Right renal pelvis (tissue), 4 donors: Measurements from ENCODE around the gene CLDN7. TPM values are rescaled to one million over a fixed set of nuclear protein-coding genes. Genes with fewer than 3 reads are reported as not detected.

Source experiments
- polyA plus RNA-seq, 4 donors: library from polyadenylated mRNA; unstranded; fragments of 120-200 nt; gene quantifications; one replicate each; pipeline ENCODE4 v1.2.1, GENCODE V29; 2013; ENCODE audit not compliant: insufficient read length in 4 of 4

CLDN7 gene
- polyA plus RNA-seq, 4 donors, result 45.0 to 66.0 (median 51.8) TPM

Other genes with a start within 250 kb of the CLDN7 start
- 100 to 1,000 TPM; 174 to 227 (median 189) TPM for gene RNASEK, start 249.9 kb downstream of the CLDN7 start, polyA plus RNA-seq
- gene BCL6B, start 239.4 kb downstream of the CLDN7 start, polyA plus RNA-seq, result 10 to 100 TPM; 25.7 to 30.7 (median 28.3) TPM
- 1 to 10 TPM; 2.7 to 4.8 (median 3.9) TPM for gene SLC16A13, start 226.5 kb downstream of the CLDN7 start, polyA plus RNA-seq
- gene SLC16A11, start 218.4 kb downstream of the CLDN7 start, polyA plus RNA-seq, result under 1 TPM; 0.41 to 0.67 (median 0.59) TPM
- 1 to 10 TPM; 1.3 to 1.9 (median 1.4) TPM for gene CLEC10A, start 182.2 kb downstream of the CLDN7 start, polyA plus RNA-seq
- gene ASGR2, start 147.7 kb downstream of the CLDN7 start, polyA plus RNA-seq, result 1 to 10 TPM in 3 of 4 donors, under 1 TPM in 1; 0.91 to 2.5 (median 1.7) TPM
- 1 to 10 TPM; 4.6 to 8.1 (median 5.2) TPM for gene ASGR1, start 83.1 kb downstream of the CLDN7 start, polyA plus RNA-seq
- 10 to 100 TPM; 30.3 to 40.3 (median 32.9) TPM for gene DLG4, start 42.6 kb downstream of the CLDN7 start, polyA plus RNA-seq
- gene ACADVL, start 42.5 kb downstream of the CLDN7 start, polyA plus RNA-seq, result 100 to 1,000 TPM; 421 to 519 (median 462) TPM
- 10 to 100 TPM; 49.9 to 65.1 (median 50.9) TPM for gene DVL2, start 28.0 kb downstream of the CLDN7 start, polyA plus RNA-seq
- gene PHF23, start 23.0 kb downstream of the CLDN7 start, polyA plus RNA-seq, result 10 to 100 TPM; 57.4 to 66.4 (median 60.9) TPM
- gene GABARAP, start 20.0 kb downstream of the CLDN7 start, polyA plus RNA-seq, result 100 to 1,000 TPM; 389 to 496 (median 451) TPM
- 100 to 1,000 TPM; 147 to 167 (median 159) TPM for gene CTDNEP1, start 10.7 kb downstream of the CLDN7 start, polyA plus RNA-seq
- gene ELP5, start 10.3 kb downstream of the CLDN7 start, polyA plus RNA-seq, result 10 to 100 TPM; 40.3 to 55.8 (median 50.5) TPM
- 1 to 10 TPM; 1.8 to 2.9 (median 2.5) TPM for gene SLC2A4, start 19.2 kb upstream of the CLDN7 start, polyA plus RNA-seq
- gene YBX2, start 32.2 kb upstream of the CLDN7 start, polyA plus RNA-seq, result 1 to 10 TPM; 2.9 to 4.2 (median 3.4) TPM
- gene EIF5A, start 45.1 kb upstream of the CLDN7 start, polyA plus RNA-seq, result 100 to 1,000 TPM; 297 to 355 (median 333) TPM
- gene GPS2, start 52.9 kb upstream of the CLDN7 start, polyA plus RNA-seq, result 100 to 1,000 TPM in 2 of 4 donors, 10 to 100 TPM in 2; 86.3 to 106 (median 99.6) TPM
- 10 to 100 TPM; 28.3 to 33.3 (median 30.7) TPM for gene NEURL4, start 66.9 kb upstream of the CLDN7 start, polyA plus RNA-seq
- 1 to 10 TPM; 5.7 to 9.1 (median 6.0) TPM for gene ACAP1, start 74.1 kb upstream of the CLDN7 start, polyA plus RNA-seq
- 10 to 100 TPM; 12.4 to 13.6 (median 12.9) TPM for gene KCTD11, start 89.7 kb upstream of the CLDN7 start, polyA plus RNA-seq
- not detected for gene TMEM95, start 92.7 kb upstream of the CLDN7 start, polyA plus RNA-seq
- 1 to 10 TPM; 3.2 to 7.2 (median 4.5) TPM for gene TNK1, start 118.6 kb upstream of the CLDN7 start, polyA plus RNA-seq
- gene PLSCR3, start 132.0 kb upstream of the CLDN7 start, polyA plus RNA-seq, result 10 to 100 TPM; 30.5 to 46.3 (median 38.1) TPM
- gene TMEM256, start 141.6 kb upstream of the CLDN7 start, polyA plus RNA-seq, result 100 to 1,000 TPM in 1 of 4 donors, 10 to 100 TPM in 3; 78.9 to 105 (median 86.2) TPM
- 10 to 100 TPM; 22.8 to 32.6 (median 24.9) TPM for gene NLGN2, start 145.4 kb upstream of the CLDN7 start, polyA plus RNA-seq
- gene SPEM1, start 157.8 kb upstream of the CLDN7 start, polyA plus RNA-seq, result under 1 TPM in 1 of 4 donors, not detected in 3; 0.09 TPM
- under 1 TPM in 2 of 4 donors, not detected in 2; 0.12 TPM for gene SPEM2, start 163.1 kb upstream of the CLDN7 start, polyA plus RNA-seq
- gene SPEM3, start 166.4 kb upstream of the CLDN7 start, polyA plus RNA-seq, result not detected
- 1 to 10 TPM; 3.6 to 5.6 (median 4.3) TPM for gene TMEM102, start 173.0 kb upstream of the CLDN7 start, polyA plus RNA-seq
- gene FGF11, start 177.0 kb upstream of the CLDN7 start, polyA plus RNA-seq, result 1 to 10 TPM; 6.0 to 8.6 (median 7.8) TPM
- 10 to 100 TPM; 10.1 to 11.7 (median 11.3) TPM for gene CHRNB1, start 182.6 kb upstream of the CLDN7 start, polyA plus RNA-seq
- 10 to 100 TPM; 38.6 to 47.4 (median 44.3) TPM for gene ZBTB4, start 217.2 kb upstream of the CLDN7 start, polyA plus RNA-seq
- under 1 TPM in 3 of 4 donors, not detected in 1; 0.16 to 0.22 (median 0.21) TPM for gene SLC35G6, start 219.0 kb upstream of the CLDN7 start, polyA plus RNA-seq
- gene POLR2A, start 221.9 kb upstream of the CLDN7 start, polyA plus RNA-seq, result 100 to 1,000 TPM; 117 to 158 (median 121) TPM